RKO (cell line): ENCODE measurements around the gene HIGD1A.

Source experiments
- DNase-seq: peaks from one replicate; pipeline ENCODE4 v3.0.0-alpha.2; 2016; ENCODE audit warnings: low spot score

The HIGD1A gene

GRCh38 chr3:42735019-42735418 lies 69.3 kb downstream of the HIGD1A start:
- DNase-seq, result no peak

- no peak for DNase-seq
Observed at GRCh38 chr3:42734263-42734860, 69.9 kb downstream of the HIGD1A start.

GRCh38 chr3:42733501-42734262 lies 70.6 kb downstream of the HIGD1A start:
- no peak for DNase-seq
